Activated CD8-positive, alpha-beta memory T cell treated with anti-CD3 and anti-CD28 coated beads, Interleukin-2, amount 50 U/mL, for 24 hours (primary cell): Measurements from ENCODE around the gene IHH.

Experiments used
- DNase-seq: peaks from one replicate; pipeline ENCODE4 v3.0.0-alpha.2; 2020; ENCODE audit errors: extremely low read depth

IHH gene

DNA sequence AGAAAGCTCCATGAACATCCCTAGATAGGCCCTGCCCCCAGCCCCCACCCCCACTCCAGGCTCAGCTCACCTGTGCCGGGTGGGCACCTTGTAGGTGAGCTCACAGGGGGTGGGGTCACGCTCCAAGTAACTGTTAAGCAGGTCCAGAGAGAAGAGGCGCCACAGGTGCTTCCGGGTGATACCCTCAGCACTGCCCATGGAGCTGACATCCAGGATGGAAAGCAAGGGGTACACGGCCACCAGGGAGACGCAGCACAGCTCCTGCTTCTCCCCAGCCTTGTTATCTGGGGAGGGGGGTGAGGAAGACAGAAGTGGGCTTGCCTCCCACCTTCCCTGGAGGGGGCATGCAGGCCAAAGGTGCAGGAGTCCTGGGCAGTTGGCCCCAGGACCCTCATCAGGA lies 41.3 kb downstream of the IHH start:
- no peak for DNase-seq

DNA sequence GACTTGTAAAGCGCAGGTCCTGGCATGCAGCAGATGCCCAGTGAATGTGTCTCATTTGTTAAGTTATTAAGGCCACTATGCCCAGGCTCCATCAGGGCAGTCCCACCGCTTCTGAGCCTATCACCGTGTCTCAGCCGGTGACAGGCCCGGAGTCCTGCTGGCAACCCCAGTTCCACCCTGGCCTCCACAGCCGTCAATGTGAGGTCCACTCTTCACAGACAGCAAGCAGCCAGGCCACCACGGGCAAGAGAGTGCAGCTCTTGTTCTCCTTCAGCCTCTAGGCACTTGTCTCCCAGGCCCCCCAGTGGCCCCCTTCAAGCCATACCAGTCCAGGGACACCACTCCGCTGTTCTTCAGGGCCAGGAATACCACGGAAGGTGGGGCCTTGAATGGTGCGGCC lies 42.0 kb downstream of the IHH start:
- DNase-seq, result no peak

DNA sequence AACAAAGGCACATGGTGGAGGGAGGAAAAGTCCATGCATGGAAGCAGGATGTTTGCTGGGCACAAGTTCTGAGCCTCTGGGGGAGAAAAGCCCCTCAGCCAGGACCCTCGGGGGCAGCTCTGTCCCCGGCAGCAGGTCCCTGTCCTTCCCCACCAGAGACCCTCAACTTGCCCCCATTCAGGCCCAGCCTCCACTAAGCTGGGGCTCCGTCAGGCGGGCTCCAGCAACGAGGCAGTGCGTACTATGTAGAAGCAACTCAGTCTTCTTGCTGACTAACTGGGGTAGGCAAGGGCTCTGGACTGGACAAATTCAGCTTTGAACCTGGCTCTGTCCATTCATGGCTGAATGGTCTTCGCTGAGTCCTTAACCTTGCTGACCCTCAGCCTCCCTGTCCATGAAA lies 42.4 kb downstream of the IHH start:
- DNase-seq, result no peak

DNA sequence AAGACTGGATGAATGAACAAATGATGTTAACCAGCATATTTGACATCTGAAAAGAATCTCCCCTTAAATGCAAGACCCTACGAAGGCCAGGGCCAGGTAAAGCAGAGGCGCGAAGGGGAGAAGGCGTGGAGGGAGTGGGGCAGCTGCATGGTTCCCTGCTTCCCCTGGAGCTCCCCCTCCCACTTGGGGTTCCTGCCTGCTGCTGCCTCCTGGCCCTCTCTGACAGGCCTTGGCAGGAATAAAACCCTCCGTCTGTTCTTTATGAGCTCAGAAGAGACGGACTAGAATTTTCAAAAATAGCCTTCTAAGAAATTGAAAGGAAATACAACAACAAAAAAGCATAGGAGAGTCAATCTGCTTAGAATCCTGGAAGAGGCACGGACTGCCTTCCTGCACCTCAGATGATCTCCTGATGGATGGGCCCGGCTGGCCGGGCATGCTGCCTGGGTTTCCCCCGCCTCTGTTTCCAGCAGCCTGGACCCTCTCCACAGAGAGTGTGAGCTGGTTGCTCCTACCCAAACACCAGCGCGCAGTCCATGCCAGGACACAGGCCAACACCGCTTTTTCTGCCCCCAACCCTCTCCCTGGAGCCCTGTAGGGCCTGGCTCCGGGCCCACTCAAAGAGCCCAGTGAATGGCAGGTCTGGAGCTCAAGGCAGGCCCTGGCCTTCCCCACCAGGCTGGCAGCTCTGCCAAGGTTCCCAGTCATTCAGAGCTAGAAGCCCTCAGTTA lies 43.4 kb downstream of the IHH start:
- no peak for DNase-seq

DNA sequence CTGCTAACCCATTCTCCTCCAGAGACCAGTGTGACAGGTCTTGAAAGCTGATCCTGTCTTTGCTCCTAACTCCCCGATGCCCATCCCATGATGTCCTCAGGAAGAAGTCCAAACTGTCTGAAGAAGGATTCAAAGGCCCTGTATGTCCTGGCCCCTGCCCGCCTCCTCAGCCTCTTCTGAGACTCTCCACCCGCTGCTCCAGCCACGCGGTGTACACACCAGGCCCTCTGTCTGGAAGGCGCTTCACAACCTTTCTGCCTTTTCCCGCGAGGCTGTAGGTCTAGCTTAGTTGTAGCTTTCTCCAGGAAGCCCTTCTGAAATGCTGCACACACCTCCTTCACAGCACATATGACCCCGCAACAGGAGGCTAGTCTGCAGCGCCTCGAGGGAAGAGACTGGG lies 44.0 kb downstream of the IHH start:
- no peak for DNase-seq

DNA sequence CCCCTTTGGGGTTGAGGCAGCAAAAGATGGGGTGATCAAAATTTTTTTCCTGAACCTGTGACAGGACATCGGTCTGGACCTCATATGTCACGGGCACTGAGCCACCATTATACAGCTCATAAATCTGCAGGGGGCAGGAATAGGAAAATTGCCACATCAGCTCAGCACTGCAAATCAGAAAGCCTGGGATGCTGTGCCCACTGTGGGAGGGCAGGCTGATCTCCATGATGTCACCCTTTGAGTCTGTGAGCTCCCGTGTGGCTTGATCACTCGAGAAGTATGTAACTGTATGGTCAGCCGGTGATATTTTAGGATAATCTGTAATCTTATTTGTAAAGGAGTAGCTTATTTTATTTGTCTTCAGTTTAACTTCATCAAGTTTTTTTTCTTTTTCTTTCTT lies 49.8 kb downstream of the IHH start:
- DNase-seq, result no peak

DNA sequence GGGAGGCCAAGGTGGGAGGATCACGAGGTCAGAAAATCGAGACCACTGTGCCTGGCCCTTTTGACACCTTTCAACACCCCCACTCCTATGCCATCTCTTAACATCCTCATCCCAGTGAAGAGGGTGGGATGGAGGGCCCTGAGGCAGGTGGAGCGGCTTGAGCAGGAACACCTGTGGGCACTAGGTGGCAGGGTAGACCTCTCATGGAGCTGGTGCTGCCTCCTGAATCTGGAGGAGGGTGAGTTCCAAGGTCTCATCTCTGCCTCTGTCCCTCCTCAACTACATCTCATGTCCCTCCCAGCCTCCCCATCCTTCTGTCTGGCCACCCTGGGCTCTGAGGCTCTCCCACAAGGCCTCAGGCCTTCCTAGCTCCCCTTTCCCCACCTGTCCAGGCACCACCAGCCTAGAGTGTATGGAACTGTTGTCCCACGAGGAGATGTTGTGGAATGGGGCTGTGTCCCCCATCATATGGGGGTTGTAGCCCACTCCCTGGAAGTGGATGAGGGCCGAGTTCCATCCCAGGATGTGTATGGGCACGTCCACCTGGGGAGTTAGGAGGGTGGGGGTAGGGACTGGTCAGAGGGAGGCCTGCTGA lies 50.5 kb downstream of the IHH start:
- DNase-seq, result no peak

DNA sequence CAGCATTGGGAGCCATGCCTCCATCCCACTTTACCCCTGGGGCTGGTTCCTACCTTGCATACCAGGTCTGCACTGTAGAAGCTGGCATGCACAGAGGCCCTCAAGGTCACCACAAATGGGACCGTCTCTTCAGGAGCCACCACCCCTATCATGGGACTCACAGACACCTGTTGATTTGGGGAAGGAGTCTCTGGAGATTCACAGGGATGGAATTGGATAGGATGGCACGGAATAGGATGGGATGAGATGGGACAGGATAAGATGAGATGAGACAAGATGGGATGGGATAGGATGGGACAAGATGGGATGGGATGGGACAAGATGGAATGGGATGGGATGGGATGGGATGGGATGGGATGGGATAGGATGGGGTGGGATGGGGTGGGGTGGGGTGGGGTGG lies 51.4 kb downstream of the IHH start:
- DNase-seq, result no peak
